Measurements from ENCODE around the gene ZBTB45. TPM values are rescaled to one million over a fixed set of nuclear protein-coding genes. Genes with fewer than 3 reads are reported as not detected.

Gene ZBTB45
- total RNA-seq, 2 experiments from 2014 or later = 10.1 to 11.1 TPM

DNA sequence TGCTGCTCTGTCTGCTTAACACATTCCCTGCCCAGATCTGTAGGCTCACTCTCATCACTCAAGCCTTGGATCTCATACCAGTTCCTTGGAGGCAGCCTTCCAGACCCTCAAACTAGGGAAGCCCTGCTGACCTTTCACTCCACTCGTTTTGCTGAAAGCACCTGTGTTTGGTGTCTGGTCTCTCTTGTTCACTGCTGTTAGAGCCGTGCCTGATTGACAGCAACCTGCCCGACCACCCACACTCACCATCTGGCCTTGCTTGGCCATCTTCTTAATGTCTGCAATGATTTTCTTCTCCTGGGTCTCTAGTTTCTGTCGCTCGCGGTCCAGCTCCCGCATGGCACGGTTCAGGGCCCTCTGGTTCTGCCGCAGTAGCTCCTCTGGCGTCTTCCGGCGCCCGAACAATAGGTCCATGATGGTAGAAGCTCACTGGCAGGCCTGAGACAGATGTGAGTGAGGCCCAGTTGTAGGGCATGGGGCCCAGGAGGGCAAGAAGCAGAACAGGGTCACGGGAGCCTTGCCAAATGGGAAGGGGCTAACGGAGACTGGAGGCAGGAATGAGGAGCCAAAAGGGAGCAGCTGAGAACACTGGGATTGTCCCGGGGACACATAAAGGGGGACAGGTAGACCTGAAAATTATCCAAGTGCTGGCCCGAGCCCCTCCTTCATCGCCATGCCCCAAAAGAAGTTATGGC lies 34.3 kb upstream of the ZBTB45 start:
- ATAC-seq = no peak
- no peaks in the 10 kb centered on the region for H3K9me3 Mint-ChIP-seq (ENCODE audit: low read depth)
- DNase-seq = no peak
- ChIA-PET CTCF (interaction anchor here (0.7 to 2.1 kb wide), 5 partner anchors 10 to 65 kb away, joined by 3 to 20 read pairs (median 5); partner anchors contain the start of genes TRIM28 and ZBTB45), POLR2A (interaction anchor here (1.0 to 3.5 kb wide), 2 partner anchors 9 to 34 kb away, joined by 3 to 41 read pairs; partner anchors contain the start of genes TRIM28 and ZBTB45)
- H3K4me3 Mint-ChIP-seq = peak overlapping the region; percentile 92
- H3K36me3 Mint-ChIP-seq (ENCODE audit: low read depth) = peaks cover 81% of the 10 kb centered on the region
- no peaks in the 10 kb centered on the region for H3K27me3 Mint-ChIP-seq
- H3K4me1 Mint-ChIP-seq = peaks cover 41% of the 10 kb centered on the region
- intact Hi-C loops (cut with DNase I, micrococcal nuclease) = loop anchor here in 1 of 2 experiments (1.0 kb wide), 1 partner anchor 9 kb away; no protein-coding TSS in a partner anchor
- H3K27ac Mint-ChIP-seq = peak overlapping the region; percentile 95

DNA sequence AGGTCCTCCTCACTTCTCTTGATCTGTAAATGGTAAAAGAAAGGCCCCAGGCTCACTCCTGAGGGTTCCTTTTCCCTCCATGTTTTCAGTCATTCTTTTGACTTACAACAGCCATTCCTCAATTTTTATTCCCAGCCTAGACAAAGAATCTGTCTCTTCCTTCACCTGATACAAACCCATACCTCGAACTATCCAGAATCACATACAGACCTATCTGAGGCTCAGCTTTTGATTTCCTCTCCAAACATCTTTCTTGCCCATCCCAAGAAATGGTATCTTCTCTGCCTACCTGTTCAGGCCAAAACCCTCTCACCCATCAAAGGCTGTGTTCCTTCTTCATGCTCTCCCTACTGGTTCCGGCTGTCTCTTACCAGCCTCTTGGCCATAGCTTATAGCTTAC lies 33.0 kb upstream of the ZBTB45 start:
- Mint-ChIP-seq H3K27ac (peak overlapping the region; percentile 16), H3K27me3 (no peaks in the 10 kb centered on the region), H3K9me3 (ENCODE audit: low read depth) (no peaks in the 10 kb centered on the region), H3K36me3 (ENCODE audit: low read depth) (peaks cover 86% of the 10 kb centered on the region), H3K4me1 (peaks cover 45% of the 10 kb centered on the region), H3K4me3 (peak overlapping the region; percentile 0)
- ChIA-PET POLR2A (interaction anchor here (0.7 to 3.5 kb wide), 2 partner anchors 8 to 39 kb away, joined by 3 to 41 read pairs; partner anchors contain the start of gene TRIM28), CTCF (interaction anchor here (1.0 kb wide), 1 partner anchor 144 kb away, joined by 3 read pairs; the partner anchor contains the start of gene ZNF584)
- DNase-seq (no peak), ATAC-seq (no peak)
- intact Hi-C loops (cut with DNase I, micrococcal nuclease) = no loop called here

DNA sequence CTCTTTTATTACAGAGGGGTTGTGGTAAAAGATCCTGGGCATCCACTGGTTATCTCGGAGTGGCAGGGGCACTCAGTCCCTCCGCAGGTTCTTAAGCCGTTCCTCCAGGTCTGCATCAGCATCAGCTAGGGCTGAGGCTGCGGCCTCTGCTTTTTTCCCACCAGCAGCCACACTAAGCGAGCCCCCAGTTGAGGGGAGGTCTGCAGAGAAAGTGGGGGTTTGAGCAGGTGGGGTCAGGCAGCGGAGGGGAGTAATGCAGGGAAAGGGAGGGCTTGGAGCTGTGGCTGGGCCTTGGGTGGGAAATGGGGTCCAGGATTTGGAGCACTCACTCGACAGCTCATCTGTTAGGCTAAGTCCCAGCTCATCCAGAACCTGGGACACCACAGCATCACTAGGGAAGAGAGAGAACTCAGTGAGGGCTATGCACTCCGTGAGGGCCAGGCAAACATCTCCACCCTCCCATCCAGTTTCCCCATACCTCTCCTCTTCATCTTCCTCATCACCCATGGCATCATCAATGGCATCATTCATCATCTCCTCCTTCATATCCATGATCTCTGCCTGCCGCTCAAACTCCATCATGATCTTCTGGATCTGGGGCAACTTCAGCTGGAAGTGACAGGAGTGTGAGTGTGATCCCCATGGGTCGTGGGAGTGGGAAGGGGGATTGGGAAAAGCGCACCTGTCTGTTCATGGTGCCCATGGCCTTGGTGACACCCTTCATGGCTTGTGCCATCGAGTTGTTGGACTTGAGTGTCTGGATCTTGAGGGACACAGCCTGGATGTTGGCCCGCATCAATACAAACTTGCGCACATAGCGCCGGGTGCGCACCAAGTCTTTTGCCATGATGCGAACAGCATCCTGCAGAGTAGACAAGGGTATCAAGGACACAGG lies 32.2 kb upstream of the ZBTB45 start:
- DNase-seq (no peak), ATAC-seq (no peak)
- Mint-ChIP-seq H3K27me3 (no peaks in the 10 kb centered on the region), H3K4me3 (no peak overlapping the region), H3K36me3 (ENCODE audit: low read depth) (peaks cover 87% of the 10 kb centered on the region), H3K9me3 (ENCODE audit: low read depth) (no peaks in the 10 kb centered on the region), H3K27ac (no peak overlapping the region), H3K4me1 (peaks cover 45% of the 10 kb centered on the region)
- ChIA-PET POLR2A (interaction anchor here (3.5 kb wide), 1 partner anchor 7 kb away, joined by 41 read pairs; the partner anchor contains the start of gene TRIM28), CTCF (no interaction called here)
- intact Hi-C loops (cut with DNase I, micrococcal nuclease) = no loop called here

DNA sequence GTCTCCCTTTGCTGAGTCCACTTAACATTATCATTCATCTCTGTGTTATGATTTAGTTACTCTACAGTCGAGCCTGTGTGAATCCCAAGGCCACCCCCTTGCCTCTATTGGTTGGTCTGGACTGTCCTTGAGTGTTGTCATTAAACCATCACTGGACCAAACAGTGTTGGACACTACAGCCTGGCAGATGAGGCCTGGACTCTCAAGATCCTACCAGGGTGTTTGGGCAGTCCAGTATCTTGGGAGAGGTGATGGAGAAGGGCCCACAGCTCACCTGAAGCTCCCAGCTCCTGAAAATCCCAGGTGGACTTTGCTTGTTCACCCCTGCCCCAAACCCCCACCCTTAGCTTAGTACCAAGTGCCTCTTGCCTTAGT lies 31.5 kb upstream of the ZBTB45 start:
- intact Hi-C loops (cut with DNase I, micrococcal nuclease) = no loop called here
- ChIA-PET CTCF (interaction anchor here (1.5 kb wide), 1 partner anchor 8 kb away, joined by 4 read pairs; the partner anchor contains the start of gene UBE2M), POLR2A (no interaction called here)
- H3K36me3 Mint-ChIP-seq (ENCODE audit: low read depth) = peaks cover 87% of the 10 kb centered on the region
- no peak overlapping the region for H3K4me3 Mint-ChIP-seq
- no peaks in the 10 kb centered on the region for H3K27me3 Mint-ChIP-seq
- peaks cover 45% of the 10 kb centered on the region for H3K4me1 Mint-ChIP-seq
- DNase-seq (no peak), ATAC-seq (no peak)
- no peaks in the 10 kb centered on the region for H3K9me3 Mint-ChIP-seq (ENCODE audit: low read depth)
- H3K27ac Mint-ChIP-seq = peak overlapping the region; percentile 47

DNA sequence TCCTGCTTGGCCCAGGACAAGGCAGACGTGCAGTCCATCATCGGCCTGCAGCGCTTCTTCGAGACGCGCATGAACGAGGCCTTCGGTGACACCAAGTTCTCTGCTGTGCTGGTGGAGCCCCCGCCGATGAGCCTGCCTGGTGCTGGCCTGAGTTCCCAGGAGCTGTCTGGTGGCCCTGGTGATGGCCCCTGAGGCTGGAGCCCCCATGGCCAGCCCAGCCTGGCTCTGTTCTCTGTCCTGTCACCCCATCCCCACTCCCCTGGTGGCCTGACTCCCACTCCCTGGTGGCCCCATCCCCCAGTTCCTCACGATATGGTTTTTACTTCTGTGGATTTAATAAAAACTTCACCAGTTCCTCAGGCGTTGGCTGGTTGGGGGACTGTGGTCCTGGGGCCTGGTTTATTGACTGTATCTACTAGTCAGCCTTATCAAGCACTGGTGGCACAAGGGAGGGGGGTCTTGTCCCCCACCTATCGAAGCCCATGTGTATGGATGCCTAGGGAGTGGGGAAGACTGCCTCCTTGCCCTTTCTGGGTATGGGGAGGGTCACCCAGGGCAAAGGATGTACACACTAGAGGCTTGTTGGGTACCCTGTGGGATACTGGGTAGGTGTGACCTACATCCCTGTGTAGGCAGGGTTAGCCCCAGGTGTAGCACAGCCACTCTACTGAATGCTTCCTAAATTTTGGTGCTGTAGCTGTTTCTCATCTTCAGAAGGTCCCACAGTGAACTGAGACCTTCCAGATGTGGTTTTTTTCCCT lies 30.9 kb upstream of the ZBTB45 start:
- ChIA-PET CTCF (interaction anchor here (1.5 kb wide), 1 partner anchor 8 kb away, joined by 4 read pairs; the partner anchor contains the start of gene UBE2M), POLR2A (no interaction called here)
- intact Hi-C loops (cut with DNase I, micrococcal nuclease) = no loop called here
- H3K27me3 Mint-ChIP-seq = no peaks in the 10 kb centered on the region
- no peak overlapping the region for H3K4me3 Mint-ChIP-seq
- DNase-seq = no peak
- no peak overlapping the region for H3K27ac Mint-ChIP-seq
- no peak for ATAC-seq
- peaks cover 88% of the 10 kb centered on the region for H3K36me3 Mint-ChIP-seq (ENCODE audit: low read depth)
- no peaks in the 10 kb centered on the region for H3K9me3 Mint-ChIP-seq (ENCODE audit: low read depth)
- peaks cover 48% of the 10 kb centered on the region for H3K4me1 Mint-ChIP-seq

DNA sequence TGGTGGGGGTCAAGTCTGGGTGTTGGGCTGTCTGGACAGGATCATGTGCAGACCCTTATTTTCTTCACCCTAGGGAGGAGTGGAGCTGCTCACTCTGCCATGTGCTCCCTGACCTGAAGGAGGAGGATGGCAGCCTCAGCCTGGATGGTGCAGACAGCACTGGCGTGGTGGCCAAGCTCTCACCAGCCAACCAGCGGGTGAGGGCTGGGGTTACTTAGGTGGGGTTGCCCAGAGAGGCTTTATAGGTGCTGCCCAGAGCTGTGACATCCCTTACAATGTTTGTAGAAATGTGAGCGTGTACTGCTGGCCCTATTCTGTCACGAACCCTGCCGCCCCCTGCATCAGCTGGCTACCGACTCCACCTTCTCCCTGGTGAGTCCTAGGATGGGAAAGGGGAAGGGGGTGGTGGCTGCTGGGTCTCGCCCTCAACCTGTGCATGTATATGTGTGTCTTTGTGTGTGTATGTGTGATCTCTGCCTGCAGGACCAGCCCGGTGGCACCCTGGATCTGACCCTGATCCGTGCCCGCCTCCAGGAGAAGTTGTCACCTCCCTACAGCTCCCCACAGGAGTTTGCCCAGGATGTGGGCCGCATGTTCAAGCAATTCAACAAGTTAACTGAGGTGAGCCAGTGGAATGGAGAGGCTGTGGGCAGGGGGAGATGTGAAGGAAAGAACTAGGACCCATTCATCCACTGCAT lies 30.2 kb upstream of the ZBTB45 start:
- DNase-seq (no peak), ATAC-seq (no peak)
- POLR2A ChIA-PET = interaction anchor here (0.6 kb wide), 1 partner anchor 174 kb away, joined by 6 read pairs; no protein-coding TSS in a partner anchor
- no peak overlapping the region for H3K4me3 Mint-ChIP-seq
- peaks cover 42% of the 10 kb centered on the region for H3K4me1 Mint-ChIP-seq
- H3K27me3 Mint-ChIP-seq = no peaks in the 10 kb centered on the region
- H3K27ac Mint-ChIP-seq = no peak overlapping the region
- H3K9me3 Mint-ChIP-seq (ENCODE audit: low read depth) = no peaks in the 10 kb centered on the region
- CTCF ChIA-PET = interaction anchor here (1.5 kb wide), 1 partner anchor 9 kb away, joined by 4 read pairs; the partner anchor contains the start of gene UBE2M
- intact Hi-C loops (cut with DNase I, micrococcal nuclease) = no loop called here
- H3K36me3 Mint-ChIP-seq (ENCODE audit: low read depth) = peaks cover 88% of the 10 kb centered on the region

DNA sequence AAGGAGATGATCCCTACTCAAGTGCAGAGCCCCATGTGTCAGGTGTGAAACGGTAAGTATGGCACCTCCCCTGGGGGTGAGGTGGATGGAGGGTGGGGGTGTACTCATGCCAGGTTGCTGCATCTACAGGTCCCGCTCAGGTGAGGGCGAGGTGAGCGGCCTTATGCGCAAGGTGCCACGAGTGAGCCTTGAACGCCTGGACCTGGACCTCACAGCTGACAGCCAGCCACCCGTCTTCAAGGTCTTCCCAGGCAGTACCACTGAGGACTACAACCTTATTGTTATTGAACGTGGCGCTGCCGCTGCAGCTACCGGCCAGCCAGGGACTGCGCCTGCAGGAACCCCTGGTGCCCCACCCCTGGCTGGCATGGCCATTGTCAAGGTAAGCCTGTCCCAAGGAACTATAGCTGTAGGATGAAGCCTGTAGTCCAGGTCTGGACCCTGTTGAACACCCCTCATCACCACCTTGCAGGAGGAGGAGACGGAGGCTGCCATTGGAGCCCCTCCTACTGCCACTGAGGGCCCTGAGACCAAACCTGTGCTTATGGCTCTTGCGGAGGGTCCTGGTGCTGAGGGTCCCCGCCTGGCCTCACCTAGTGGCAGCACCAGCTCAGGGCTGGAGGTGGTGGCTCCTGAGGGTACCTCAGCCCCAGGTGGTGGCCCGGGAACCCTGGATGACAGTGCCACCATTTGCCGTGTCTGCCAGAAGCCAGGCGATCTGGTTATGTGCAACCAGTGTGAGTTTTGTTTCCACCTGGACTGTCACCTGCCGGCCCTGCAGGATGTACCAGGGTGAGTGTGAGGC lies 29.5 kb upstream of the ZBTB45 start:
- H3K27ac Mint-ChIP-seq = no peak overlapping the region

DNA sequence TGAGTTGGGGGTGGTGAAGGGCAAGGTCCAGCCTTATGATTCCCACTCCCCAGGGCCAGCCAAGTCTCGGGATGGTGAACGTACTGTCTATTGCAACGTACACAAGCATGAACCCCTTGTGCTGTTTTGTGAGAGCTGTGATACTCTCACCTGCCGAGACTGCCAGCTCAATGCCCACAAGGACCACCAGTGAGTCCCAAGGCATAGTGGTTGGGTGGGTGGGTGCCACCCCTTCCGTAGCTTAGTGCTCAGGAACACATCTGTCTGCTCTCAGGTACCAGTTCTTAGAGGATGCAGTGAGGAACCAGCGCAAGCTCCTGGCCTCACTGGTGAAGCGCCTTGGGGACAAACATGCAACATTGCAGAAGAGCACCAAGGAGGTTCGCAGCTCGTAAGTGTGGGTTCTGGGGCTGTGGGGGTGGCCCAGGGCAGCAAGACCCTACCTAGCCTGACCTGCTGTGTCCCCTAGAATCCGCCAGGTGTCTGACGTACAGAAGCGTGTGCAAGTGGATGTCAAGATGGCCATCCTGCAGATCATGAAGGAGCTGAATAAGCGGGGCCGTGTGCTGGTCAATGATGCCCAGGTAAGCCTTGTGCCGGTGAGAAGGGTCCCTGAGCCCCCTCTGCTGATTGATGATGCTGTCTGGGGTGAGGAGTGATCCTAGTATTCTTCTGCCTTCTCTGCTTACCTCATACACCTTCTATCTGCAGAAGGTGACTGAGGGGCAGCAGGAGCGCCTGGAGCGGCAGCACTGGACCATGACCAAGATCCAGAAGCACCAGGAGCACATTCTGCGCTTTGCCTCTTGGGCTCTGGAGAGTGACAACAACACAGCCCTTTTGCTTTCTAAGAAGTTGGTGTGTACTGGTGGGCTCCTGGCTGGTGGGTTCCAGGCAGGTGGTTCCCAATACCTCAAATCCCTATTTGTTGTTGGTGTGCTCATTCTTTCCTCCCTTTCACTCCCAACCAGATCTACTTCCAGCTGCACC lies 28.0 kb upstream of the ZBTB45 start:
- no peaks in the 10 kb centered on the region for H3K9me3 Mint-ChIP-seq (ENCODE audit: low read depth)
- intact Hi-C loops (cut with DNase I, micrococcal nuclease) = no loop called here
- CTCF ChIA-PET = no interaction called here
- peaks cover 73% of the 10 kb centered on the region for H3K36me3 Mint-ChIP-seq (ENCODE audit: low read depth)
- ATAC-seq = no peak
- no peaks in the 10 kb centered on the region for H3K27me3 Mint-ChIP-seq
- peak overlapping the region; percentile 51 for H3K27ac Mint-ChIP-seq
- POLR2A ChIA-PET = interaction anchor here (1.0 kb wide), 1 partner anchor 12 kb away, joined by 5 read pairs; no protein-coding TSS in a partner anchor
- no peak for DNase-seq
- H3K4me3 Mint-ChIP-seq = no peak overlapping the region
- peaks cover 37% of the 10 kb centered on the region for H3K4me1 Mint-ChIP-seq

More for the DNA sequence above, 29.5 kb upstream of the ZBTB45 start:
- H3K4me3 Mint-ChIP-seq = no peak overlapping the region
- DNase-seq (no peak), ATAC-seq (no peak)
- peaks cover 40% of the 10 kb centered on the region for H3K4me1 Mint-ChIP-seq
- no peaks in the 10 kb centered on the region for H3K9me3 Mint-ChIP-seq (ENCODE audit: low read depth)
- CTCF ChIA-PET = no interaction called here
- intact Hi-C loops (cut with DNase I, micrococcal nuclease) = no loop called here
- peaks cover 83% of the 10 kb centered on the region for H3K36me3 Mint-ChIP-seq (ENCODE audit: low read depth)
- no peaks in the 10 kb centered on the region for H3K27me3 Mint-ChIP-seq
- POLR2A ChIA-PET = interaction anchor here (0.6 kb wide), 1 partner anchor 173 kb away, joined by 6 read pairs; no protein-coding TSS in a partner anchor

DNA sequence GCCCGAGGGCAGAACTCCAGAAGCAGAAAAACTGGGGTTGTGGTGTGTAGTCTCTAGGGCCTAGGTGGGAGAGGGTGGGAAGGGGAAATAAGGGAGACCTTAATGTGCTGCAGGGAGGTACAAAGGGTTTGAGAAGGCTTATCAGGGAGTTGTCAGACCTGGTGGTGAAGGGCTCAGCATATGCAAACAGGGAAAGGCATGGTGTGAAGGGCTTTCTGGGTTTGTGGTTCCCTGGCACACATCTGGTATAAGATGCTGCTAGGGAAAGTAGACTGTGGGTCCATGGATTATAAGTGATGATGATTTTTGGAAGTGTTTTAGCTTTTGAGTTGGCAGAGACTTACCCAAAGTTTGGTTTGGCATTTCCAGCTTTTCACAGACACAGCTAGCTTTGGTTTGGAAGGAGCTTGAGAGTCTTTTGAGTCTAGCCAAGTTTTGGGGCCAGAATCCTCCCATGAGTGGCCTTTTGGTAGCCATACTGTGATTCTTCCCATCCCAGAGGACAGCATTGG lies 26.5 kb upstream of the ZBTB45 start:
- no peak for DNase-seq
- H3K4me1 Mint-ChIP-seq = peaks cover 35% of the 10 kb centered on the region
- no peak for ATAC-seq

More for the DNA sequence above, 26.5 kb upstream of the ZBTB45 start:
- Mint-ChIP-seq H3K27me3 (no peaks in the 10 kb centered on the region), H3K9me3 (ENCODE audit: low read depth) (no peaks in the 10 kb centered on the region), H3K36me3 (ENCODE audit: low read depth) (peaks cover 59% of the 10 kb centered on the region), H3K4me3 (peak overlapping the region; percentile 96), H3K27ac (peak overlapping the region; percentile 93)
- CTCF ChIA-PET = interaction anchor here (0.9 to 1.0 kb wide), 2 partner anchors 9 to 31 kb away, joined by 4 read pairs; no protein-coding TSS in a partner anchor
- intact Hi-C loops (cut with DNase I, micrococcal nuclease) = no loop called here
- POLR2A ChIA-PET = interaction anchor here (0.6 to 3.5 kb wide), 3 partner anchors 8 to 156 kb away, joined by 10 to 41 read pairs (median 18); partner anchors contain the start of genes CHMP2A and ZBTB45

All from activated CD4-positive, alpha-beta T cell treated with anti-CD3 and anti-CD28 coated beads for 36 hours (primary cell).